Measurements from ENCODE around the gene MRE11. TPM values are rescaled to one million over a fixed set of nuclear protein-coding genes. Genes with fewer than 3 reads are reported as not detected.
A peak's percentile ranks its signal among the peaks of the same experiment; 100 is the strongest.

MRE11 gene
- total RNA-seq = 14.1 TPM
- long read RNA-seq, full-length matches to known transcripts = 9 of 41 reads
- long read RNA-seq, partial matches to known transcripts = 11 of 41 reads
- long read RNA-seq, other reads (novel, unspliced or antisense) = 21 of 41 reads

- peak; percentile 98 for DNase-seq (ENCODE audit: low spot score)
Measured at GRCh38 chr11:94493281-94494125, at the start of gene MRE11, which contains the start of gene ANKRD49. Gene MRE11 (minus strand): TSS chr11:94493844. CDS start chr11:94492801, 1,043 bp downstream. Gene ANKRD49 (plus strand): TSS chr11:94493984. CDS start chr11:94496694, 2,710 bp downstream.

GRCh38 chr11:94539420-94539819, 45.8 kb upstream of the MRE11 start:
- DNase-seq (ENCODE audit: low spot score) = no peak

DNA sequence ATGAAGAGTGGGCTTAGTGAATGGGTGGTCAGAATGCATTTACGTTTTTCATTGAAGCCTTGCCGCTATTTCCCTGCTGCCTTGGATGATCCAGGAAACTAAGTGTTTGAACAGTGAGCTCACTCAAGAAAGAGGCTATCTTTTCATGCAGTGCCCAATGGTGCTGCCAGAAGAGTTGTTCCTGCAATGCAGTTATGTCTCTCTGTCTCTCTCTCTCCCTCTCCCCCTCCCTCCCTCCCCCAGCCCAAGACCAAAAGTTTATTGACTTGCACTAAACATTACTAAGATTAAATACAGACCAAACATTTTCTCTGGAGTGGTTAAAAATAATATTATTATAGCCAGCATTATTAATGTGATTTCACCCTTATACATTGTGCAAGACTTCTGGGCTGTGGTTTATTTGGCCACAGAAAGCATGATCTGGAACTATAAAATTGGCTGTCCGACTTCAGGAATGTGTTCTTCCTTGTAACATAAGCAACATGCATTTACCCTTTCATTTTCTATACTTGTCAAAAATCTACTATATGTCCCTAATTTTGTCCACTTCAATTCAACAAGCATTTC, 43.5 kb upstream of the MRE11 start:
- DNase-seq (ENCODE audit: low spot score) = no peak

DNA sequence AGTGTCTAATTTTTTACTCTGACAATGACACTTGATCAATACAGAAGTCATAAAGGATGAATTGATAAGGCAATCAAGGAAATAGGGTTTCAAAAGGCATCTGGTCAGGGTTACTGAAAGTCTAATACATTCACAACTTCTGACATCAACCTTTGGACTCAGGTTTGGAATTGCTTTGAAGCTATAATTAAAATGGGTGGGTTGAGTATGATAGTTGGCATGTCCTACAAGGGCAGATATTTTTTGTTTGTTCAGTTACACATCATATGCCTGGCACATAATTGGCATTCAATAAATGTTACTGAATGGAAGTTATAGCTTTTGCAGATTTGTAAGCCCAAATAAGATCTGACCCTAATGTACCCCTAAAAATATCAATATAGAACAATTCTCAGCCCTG, 42.7 kb upstream of the MRE11 start:
- no peak for DNase-seq (ENCODE audit: low spot score)

DNA sequence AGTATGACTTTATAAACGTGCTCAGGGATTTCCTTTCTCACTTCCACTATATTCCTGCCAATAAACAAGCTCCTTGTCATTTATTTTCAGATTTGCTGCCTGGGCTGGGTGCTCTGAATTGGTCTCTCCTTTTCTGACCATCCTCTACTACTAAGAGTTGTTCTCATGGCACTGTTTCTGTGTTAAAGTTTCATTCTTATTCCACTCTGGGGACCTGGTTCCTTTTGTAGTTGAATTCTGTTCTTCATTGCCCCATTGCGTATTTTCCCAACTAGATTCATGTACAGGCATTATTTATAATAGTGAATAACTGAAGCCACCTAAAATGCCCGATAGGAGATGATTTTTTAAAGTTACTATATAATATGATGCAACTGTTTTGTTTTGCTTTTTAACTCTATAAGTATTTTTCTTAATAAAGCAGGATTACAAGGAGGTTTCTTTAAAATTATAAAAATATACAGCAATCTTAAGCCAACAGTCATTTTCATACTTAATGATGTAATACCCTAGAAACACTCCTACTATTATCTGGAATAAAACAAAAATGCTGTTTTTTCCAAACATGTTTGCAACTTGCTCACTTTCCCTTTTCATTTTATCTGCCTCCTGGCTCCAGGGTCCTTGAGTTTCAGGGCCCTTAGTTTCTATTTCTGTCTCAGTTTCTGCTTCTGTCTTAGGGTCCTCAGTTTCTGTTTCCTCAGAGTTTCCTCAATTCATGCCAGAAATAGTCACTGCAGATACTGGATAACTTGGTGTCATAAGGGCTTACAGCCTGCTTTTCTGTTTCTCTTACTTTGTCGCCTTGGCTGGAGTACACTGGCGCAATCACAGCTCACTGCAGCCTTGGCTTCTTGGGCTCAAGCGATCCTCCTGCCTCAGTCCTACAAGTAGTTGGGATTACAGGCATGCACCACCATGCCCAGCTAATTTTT, 40.3 kb upstream of the MRE11 start:
- DNase-seq (ENCODE audit: low spot score) = no peak

- DNase-seq (ENCODE audit: low spot score) = no peak
Measured at GRCh38 chr11:94533206-94533605, 39.6 kb upstream of the MRE11 start.

DNA sequence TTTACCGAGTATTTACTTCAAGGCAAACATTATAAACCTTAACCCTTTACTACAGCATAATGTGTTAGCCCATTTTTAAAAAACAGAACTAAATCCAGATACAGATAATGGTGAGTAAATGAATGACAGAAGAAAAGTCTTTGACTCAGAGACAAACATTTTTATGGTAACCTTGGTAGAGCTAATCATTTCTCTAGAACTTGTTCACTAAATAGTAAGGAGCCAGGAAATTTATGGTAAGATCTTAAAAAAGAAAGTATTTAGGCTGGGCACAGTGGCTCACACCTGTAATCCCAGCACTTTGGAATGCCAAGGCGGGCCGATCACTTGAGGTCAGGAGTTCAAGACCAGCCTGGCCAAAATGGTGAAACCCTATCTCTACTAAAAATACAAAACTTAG, 38.6 kb upstream of the MRE11 start:
- no peak for DNase-seq (ENCODE audit: low spot score)

- no peak for DNase-seq (ENCODE audit: low spot score)
Measured at GRCh38 chr11:94528551-94528950, 34.9 kb upstream of the MRE11 start.

GRCh38 chr11:94526645-94527438, 33.2 kb upstream of the MRE11 start:
- no peak for DNase-seq (ENCODE audit: low spot score)

GRCh38 chr11:94525546-94526324, 32.1 kb upstream of the MRE11 start:
- DNase-seq (ENCODE audit: low spot score) = no peak

GRCh38 chr11:94524341-94524740, 30.7 kb upstream of the MRE11 start:
- DNase-seq (ENCODE audit: low spot score) = no peak

DNA sequence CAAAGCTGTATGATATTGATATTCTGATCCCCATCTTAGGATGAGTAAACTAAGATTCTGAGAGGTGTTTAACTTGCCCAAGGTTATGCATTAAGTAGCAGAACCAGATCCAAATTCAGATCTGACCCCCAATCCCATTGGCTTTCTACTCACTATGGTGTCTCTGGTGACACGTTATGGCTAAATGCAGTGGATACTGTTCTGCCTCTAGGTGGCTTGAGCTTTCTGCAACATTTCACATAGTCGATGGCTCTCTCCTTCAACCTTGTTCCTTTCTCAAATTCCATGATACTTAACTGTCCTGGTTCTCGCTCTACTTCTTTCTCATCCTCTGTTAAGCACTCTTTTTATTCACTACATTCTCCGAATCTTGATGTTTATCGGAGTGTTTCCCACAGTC, 28.0 kb upstream of the MRE11 start:
- DNase-seq (ENCODE audit: low spot score) = no peak

- no peak for DNase-seq (ENCODE audit: low spot score)
Measured at GRCh38 chr11:94519478-94520084, 25.9 kb upstream of the MRE11 start.

DNA sequence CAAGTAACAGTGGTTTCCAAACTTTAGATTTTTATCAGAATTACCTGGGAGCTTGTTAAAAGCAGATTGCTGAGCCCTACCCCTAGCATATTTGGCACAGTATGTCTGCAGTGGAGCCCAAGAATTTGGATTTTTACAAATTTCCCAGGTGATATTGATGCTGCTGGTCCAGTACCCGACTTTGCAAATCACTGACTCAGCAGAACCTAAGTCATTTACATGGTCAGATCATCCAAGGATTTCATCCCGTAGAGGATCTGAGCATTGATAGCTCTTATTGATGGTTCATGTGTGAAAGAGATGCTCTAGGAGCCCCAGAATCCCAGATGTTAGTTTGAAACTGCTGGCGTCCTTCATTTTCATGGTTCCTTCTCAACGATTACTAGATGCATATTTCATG, 24.7 kb upstream of the MRE11 start:
- no peak for DNase-seq (ENCODE audit: low spot score)

- no peak for DNase-seq (ENCODE audit: low spot score)
Measured at GRCh38 chr11:94516725-94517124, 23.1 kb upstream of the MRE11 start.

GRCh38 chr11:94515398-94515797, 21.8 kb upstream of the MRE11 start:
- no peak for DNase-seq (ENCODE audit: low spot score)

DNA sequence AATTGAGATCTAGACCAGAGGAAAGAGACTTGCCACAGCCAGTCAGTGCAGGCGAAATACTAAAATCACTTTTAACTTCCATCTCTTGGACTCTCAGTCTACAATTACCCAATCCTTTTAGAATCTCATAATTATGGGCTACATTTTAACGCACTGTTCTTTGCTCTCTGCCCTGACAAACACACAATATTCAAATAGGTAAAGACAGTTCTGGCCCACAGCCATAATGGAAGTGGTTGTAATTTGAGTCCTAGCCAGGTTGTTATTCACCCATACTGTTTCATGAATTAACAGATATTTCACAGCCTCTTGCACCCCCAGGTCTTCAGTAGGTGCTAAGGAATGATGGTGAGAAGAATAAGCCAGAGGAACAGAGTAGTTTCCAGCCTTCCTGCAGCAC, 19.4 kb upstream of the MRE11 start:
- no peak for DNase-seq (ENCODE audit: low spot score)

DNA sequence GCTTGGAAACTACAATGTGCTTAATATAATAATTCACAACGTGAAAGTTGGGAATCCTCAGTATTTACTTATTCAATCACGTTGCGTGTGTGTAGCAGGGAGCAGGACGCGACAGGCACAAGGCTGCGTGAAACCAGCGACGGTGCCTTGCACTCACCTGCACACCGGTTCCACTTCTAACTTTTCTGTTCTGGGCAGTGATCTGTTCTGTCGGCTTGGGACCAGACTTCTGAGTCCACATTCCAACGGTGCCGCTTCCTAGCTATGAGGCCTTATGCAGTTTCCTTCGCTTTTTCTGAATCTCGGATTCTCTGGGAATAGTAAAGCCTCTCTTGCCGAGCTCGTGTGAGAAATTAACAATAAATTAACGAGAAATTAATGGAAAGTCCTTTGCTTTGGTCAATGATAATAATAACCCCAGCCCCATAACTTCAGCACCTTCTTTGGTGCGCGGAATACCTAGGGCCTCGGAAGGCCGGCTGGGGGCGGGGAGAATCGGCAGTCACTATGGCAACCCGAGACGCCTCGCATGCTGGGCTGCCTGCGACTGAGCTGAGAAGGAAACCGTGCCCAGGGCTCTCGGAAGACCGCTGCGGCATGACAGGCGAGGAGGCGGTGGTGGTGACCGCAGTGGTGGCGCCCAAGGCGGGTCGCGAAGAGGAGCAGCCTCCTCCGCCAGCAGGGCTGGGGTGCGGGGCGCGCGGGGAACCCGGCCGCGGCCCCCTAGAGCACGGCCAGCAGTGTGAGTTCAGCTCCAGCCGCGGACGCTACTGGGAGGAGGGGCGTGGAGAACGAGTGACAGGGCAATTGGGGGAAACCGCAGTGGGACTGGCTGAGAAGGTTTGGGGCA, 18.5 kb upstream of the MRE11 start, which contains the start of gene C11orf97:
Gene C11orf97 (plus strand): TSS at position 530 of the 850 bp plus-strand sequence. CDS start 68 bp downstream, at position 598.
- peak; percentile 89 for DNase-seq (ENCODE audit: low spot score)
